ENCODE results near the gene DSCAM. TPM values are rescaled to one million over a fixed set of nuclear protein-coding genes. Genes with fewer than 3 reads are reported as not detected.
"Not testable (repeated sequence)": the region's sequence is repeated elsewhere in the genome, so short reads cannot be mapped to it uniquely, and the experiment has no call there.

Gene DSCAM
- polyA plus RNA-seq, 4 donors, result 0.06 to 0.13 (median 0.11) TPM

- DNase-seq (ENCODE audit: low read depth in 4 of 4, low spot score in 3 of 4), result no peak
Measured at GRCh38 chr21:40047993-40048730, 798.8 kb downstream of the DSCAM start.

DNA sequence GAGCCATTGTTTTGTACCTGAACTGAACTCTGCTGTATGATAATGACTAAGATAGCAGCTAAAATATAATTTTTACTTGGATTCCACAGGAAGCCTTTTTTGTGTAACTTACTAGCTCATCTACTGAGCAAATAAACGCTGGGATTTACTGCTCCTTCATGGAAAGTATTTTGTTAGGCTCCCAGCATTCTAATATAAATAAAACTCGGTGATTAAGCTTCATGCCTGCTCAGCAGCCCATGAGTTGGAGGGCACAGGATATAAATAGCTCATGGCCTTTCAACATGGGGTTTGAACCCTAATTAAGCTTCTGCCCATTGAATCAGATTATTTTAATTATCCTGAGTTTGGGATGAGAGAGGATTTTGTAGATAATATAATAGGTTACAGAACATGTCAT, 799.7 kb downstream of the DSCAM start:
- DNase-seq (ENCODE audit: low read depth in 4 of 4, low spot score in 3 of 4), result no peak

DNA sequence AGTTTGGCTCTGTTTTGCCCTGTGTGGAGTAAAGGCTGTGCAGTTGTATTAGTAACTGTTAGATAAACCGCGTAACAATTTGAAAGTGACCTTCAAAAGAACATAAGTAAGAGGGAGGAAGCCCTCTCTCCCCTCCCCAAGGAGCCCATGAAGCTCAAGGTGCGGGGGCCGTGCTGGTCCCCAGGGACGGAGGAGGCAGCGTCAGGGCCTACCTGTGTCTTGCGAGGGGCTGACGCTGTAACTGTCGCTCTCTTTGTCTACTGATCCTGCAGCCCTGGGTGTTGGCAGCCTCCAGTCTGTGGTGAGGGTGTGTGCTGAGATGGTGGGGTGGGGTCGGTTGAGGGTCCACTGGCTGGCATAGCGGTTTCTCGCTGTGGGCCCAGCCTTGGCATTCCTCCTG, 803.1 kb downstream of the DSCAM start:
- DNase-seq (ENCODE audit: low read depth in 4 of 4, low spot score in 3 of 4), result no peak

GRCh38 chr21:40043423-40043822, 803.5 kb downstream of the DSCAM start:
- DNase-seq (ENCODE audit: low read depth in 4 of 4, low spot score in 3 of 4), result no peak

- DNase-seq (ENCODE audit: low read depth in 4 of 4, low spot score in 3 of 4), result no peak
Measured at GRCh38 chr21:40041446-40041845, 805.5 kb downstream of the DSCAM start.

- not testable (repeated sequence) for DNase-seq (ENCODE audit: low read depth in 4 of 4, low spot score in 3 of 4)
Measured at GRCh38 chr21:40033156-40033782, 813.7 kb downstream of the DSCAM start.

- DNase-seq (ENCODE audit: low read depth in 4 of 4, low spot score in 3 of 4), result no peak
Measured at GRCh38 chr21:40029888-40030287, 817.1 kb downstream of the DSCAM start.

DNA sequence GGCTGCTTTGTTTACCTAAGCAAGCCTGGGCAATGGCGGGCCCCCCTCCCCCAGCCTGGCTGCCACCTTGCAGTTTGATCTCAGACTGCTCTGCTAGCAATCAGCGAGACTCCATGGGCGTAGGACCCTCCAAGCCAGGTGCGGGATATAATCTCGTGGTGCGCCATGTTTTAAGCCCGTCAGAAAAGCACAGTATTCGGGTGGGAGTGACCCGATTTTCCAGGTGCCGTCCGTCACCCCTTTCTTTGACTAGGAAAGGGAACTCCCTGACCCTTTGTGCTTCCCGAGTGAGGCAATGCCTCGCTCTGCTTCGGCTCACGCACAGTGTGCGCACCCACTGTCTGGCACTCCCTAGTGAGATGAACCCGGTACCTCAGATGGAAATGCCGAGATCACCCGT, 818.6 kb downstream of the DSCAM start:
- DNase-seq (ENCODE audit: low read depth in 4 of 4, low spot score in 3 of 4), result not testable (repeated sequence)

- no peak for DNase-seq (ENCODE audit: low read depth in 4 of 4, low spot score in 3 of 4)
Measured at GRCh38 chr21:40021558-40022351, 825.2 kb downstream of the DSCAM start.

DNA sequence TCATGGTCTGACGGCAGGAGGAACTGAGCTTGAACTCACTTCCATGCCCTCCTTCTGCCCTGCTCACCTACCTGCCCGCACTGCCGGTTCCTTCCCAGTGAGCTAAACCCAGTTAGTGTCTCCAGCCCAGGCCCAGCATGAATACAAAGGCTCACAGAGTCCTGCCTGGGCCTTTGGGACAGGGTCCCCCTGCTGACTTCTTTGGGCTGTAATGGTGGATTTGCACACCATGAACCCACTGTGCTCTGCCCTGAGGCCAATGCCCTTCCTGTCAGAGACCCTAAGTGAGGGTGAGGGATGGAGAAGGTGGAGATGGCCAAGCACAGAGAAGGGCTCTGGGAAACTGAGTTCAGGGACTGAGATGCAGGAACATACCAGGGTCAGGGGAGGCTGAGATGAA, 826.3 kb downstream of the DSCAM start:
- DNase-seq (ENCODE audit: low read depth in 4 of 4, low spot score in 3 of 4), result no peak

GRCh38 chr21:40018871-40019475, 828.0 kb downstream of the DSCAM start:
- DNase-seq (ENCODE audit: low read depth in 4 of 4, low spot score in 3 of 4), result no peak

- no peak for DNase-seq (ENCODE audit: low read depth in 4 of 4, low spot score in 3 of 4)
Measured at GRCh38 chr21:40016667-40017066, 830.3 kb downstream of the DSCAM start.

DNA sequence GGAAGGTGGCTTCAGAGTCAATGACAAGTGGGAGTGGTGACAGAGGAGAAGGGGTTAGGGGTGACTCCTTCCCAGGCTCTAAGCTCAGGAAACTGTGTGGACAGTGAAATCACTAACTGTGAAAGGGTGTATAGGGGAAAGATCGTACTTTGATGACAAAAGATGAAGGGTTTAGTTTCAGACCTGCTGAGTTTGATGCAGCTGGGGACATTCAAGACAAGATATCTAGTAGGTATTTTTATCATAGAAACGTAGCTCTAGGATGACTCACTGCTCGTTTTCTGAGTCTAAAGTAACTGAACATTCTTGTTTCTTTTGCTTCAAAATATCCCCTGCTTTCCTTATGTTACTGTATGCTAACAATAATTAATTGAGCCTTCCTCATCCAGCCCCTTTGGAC, 830.7 kb downstream of the DSCAM start:
- no peak for DNase-seq (ENCODE audit: low read depth in 4 of 4, low spot score in 3 of 4)

GRCh38 chr21:40015818-40016217, 831.1 kb downstream of the DSCAM start:
- no peak for DNase-seq (ENCODE audit: low read depth in 4 of 4, low spot score in 3 of 4)

DNA sequence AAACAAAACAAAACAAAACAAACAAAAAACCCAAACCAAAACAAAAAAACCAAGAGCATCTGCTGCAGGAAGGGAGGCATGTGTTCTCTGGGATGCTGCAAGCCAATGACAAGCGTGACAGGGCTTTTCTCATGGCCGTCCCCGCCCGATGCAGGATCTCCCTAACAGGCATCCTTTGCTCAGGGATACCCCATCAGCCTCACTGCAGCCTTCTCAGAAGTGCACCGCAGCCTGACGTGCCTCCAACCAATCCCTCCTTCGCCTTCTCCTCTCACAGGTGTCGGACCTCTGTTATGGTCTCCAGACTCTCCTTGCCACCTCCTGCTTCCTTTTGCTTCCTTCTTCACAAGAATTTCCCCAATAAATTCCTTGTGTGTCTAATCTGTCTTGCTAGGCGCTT, 832.6 kb downstream of the DSCAM start:
- no peak for DNase-seq (ENCODE audit: low read depth in 4 of 4, low spot score in 3 of 4)

DNA sequence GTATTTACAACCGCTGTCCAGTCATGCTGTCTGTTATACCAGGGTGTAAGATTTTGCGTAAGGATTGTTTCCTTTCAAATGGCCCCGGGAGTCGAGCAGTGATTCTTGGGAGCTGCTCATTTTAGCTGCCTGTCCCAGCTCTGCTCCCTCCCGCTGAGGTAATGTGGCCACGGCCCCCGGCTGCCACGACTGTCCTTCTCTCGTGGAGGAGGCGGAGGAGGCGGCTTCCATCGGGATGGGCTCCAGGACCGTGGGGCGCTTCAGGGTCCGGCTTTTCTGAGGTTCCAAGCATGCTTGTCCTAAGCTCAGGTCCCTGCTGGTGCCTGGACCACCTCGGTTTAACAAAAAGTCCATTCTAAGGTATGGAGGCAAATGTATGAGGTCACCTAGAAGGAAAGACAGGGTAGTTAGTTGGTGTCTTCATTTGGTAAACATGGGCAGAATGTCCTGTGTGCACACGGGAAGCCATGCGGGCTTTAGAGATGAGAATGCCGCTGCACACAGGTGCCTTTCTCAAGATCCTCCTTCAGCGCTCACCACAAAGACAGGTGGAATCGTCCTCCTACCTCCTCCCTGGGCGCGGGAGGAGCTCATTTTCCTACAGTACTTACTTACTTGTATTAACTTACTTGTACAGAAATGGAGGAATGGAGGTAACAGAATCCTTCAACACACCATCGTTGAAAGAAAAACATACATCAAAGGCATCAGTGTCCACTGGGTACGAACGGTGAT, 833.8 kb downstream of the DSCAM start:
- no peak for DNase-seq (ENCODE audit: low read depth in 4 of 4, low spot score in 3 of 4)

GRCh38 chr21:40011371-40011770, 835.6 kb downstream of the DSCAM start:
- DNase-seq (ENCODE audit: low read depth in 4 of 4, low spot score in 3 of 4), result no peak

- no peak for DNase-seq (ENCODE audit: low read depth in 4 of 4, low spot score in 3 of 4)
Measured at GRCh38 chr21:40002978-40003377, 844.0 kb downstream of the DSCAM start.

- peak; percentile 42 to 58 (median 56) for DNase-seq (ENCODE audit: low read depth in 4 of 4, low spot score in 3 of 4)
Measured at GRCh38 chr21:39984286-39984991, 862.5 kb downstream of the DSCAM start.
